ENCODE results near the gene MRRF.

Gene MRRF

DNA sequence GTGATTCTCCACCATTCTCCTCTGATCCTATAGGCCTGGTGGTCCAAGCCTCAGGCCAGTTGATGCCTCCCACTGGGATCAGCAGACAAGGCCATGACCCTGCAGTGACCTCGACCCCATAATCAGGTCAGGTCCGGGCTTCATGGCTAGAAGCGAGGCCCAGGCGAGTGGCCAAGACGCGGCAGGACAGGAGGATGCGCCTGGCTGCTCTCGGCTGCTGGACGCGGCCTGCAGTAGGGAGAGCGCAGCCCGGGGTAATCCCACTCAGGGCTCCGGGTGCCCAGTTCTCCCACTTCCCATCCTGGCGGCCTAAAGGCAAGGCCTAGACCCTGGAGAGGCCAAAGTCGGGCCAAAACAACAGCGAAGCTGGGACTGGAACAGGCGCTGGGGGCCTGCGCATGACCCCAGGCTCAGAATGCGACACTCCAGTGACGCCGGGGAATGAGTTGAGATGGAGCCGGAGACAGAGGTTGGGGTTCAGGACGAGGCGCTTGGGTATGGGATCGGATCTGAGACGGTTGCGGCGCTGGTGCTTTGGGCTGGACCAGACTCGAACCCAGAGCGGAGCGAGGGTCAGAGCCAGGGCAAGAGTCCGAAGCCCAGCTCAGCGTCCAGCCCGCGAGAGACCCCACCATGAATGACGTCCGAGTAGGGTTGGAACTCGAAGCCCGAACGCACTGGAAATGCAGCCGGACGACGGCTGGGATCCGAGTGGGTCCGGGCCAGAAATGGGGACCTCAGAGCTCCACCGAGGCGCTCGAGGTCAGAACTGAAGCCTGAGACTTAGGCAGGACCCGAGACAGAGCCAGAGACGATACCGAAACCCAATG, 39.2 kb upstream of the MRRF start:
- peaks cover 68% of the 10 kb centered on the region for H3K27me3 Mint-ChIP-seq
- H3K27ac Mint-ChIP-seq, result no peak overlapping the region
- H3K4me1 Mint-ChIP-seq, result peaks cover 2% of the 10 kb centered on the region
- ATAC-seq (no peak), DNase-seq (no peak)
- no peak overlapping the region for H3K4me3 Mint-ChIP-seq
- no peaks in the 10 kb centered on the region for H3K9me3 Mint-ChIP-seq

DNA sequence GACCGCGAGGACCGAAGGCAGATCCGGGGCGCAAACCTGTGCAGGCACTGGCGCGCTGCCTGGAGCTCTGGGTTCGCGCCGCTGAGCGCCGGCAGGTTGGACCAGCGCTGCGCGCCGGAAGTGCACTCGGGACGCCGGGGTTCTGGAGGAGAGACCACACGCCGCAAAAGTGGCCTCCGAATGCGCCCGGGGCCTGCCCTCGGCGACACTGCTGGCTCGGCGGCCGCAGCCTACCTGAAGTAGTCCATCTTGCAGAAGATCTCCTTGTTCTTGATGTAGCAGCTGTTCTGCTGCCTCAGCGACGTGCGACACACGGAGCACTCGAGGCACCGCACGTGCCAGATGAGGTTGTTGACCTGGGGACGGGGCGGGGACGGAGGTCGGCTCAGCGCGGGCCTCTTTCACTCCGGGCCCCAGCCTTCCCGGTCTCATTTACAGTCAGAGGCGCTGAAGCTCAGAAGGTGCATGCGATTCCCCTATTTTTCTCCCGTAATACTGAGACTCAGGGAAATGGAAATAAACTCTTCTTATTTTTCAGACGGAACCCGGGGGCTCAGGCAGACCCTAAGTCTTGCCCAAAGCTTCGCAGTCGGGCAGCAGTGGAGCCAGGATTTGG, 38.4 kb upstream of the MRRF start:
- no peak overlapping the region for H3K4me3 Mint-ChIP-seq
- DNase-seq (no peak), ATAC-seq (no peak)
- H3K9me3 Mint-ChIP-seq, result no peaks in the 10 kb centered on the region
- peak overlapping the region in 1 of 2 donors; percentile 7 for H3K27ac Mint-ChIP-seq
- H3K4me1 Mint-ChIP-seq, result no peaks in the 10 kb centered on the region
- H3K27me3 Mint-ChIP-seq, result peaks cover 61% of the 10 kb centered on the region

DNA sequence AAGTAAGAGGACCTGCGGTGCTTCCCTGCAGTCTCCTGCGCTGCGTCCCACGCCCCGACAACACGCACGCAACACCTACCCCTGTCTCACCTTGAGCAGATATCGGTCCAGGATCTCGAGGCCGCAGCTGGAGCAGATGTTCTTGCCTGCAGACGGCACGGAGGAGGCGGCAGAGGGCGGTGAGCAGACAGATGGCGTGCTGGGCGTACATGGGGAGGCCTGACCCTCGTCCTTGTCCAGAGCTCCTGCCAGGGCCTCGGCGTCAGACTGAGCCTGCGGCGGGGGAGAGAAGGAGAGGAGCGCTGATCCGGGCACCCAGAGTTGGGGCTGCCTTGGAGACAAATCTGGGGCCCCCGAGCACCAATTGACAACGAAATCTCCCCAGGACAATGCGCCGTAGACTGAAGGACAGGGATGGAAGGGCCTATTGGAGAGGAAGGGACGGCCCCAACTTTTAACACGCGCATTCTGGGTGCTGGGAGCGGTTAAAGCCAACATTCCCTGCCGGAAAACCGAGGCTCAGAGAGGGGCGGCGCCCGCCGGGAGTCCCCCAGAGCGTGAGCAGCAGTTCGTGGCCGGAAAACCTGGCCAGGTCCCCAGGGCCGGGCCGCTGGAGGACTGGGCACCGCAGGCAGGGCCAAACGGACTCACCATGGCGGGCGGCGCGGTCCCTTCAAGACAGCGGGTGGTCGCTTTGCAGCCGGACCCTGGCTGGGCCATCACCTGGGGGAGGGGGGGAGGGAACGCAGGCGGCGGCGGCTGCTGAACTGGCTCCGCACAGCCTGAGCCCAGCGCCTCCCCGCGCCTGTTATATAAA, 37.7 kb upstream of the MRRF start:
- Mint-ChIP-seq H3K4me3 (no peak overlapping the region), H3K27ac (no peak overlapping the region), H3K4me1 (no peaks in the 10 kb centered on the region), H3K27me3 (peaks cover 54% of the 10 kb centered on the region), H3K9me3 (no peaks in the 10 kb centered on the region)
- ATAC-seq (peak; percentile 30), DNase-seq (no peak)

DNA sequence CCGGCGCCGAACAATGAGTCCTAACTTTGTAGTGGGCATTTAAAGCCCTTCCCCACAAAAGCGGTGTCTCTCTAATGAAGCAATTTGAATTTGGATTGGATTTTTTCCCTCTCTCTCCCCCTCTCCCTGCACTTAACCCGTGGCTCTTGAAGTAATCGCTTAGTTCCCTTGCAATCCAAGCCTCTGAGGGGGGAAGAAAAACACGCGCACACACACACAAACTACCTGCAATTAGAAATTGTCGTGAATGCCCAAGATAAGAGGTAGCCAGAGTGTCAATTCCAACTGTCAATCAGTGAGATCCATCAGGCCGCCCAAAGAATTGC, 37.1 kb upstream of the MRRF start:
- H3K4me3 Mint-ChIP-seq, result no peak overlapping the region
- no peaks in the 10 kb centered on the region for H3K4me1 Mint-ChIP-seq
- no peak overlapping the region for H3K27ac Mint-ChIP-seq
- peaks cover 48% of the 10 kb centered on the region for H3K27me3 Mint-ChIP-seq
- DNase-seq, result no peak
- H3K9me3 Mint-ChIP-seq, result no peaks in the 10 kb centered on the region
- no peak for ATAC-seq

DNA sequence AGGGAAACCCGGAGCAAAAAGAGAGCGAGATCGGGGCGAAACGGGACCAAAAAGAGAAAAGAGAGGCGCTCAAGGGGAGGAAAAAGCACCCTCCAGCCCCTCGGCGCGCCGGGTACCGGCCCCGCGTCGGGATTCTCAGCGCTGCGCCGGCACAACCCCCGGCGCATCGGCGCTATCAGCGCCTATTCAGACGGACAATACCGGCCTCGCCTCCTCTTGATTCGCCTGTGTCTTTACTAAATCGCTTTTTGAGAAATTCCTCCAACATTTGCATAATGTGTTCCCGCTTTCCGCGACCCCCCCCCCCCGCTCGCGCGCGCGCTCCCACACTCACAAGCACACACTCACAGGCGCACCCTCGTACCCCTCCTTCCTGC, 36.5 kb upstream of the MRRF start:
- H3K27me3 Mint-ChIP-seq, result peaks cover 42% of the 10 kb centered on the region

DNA sequence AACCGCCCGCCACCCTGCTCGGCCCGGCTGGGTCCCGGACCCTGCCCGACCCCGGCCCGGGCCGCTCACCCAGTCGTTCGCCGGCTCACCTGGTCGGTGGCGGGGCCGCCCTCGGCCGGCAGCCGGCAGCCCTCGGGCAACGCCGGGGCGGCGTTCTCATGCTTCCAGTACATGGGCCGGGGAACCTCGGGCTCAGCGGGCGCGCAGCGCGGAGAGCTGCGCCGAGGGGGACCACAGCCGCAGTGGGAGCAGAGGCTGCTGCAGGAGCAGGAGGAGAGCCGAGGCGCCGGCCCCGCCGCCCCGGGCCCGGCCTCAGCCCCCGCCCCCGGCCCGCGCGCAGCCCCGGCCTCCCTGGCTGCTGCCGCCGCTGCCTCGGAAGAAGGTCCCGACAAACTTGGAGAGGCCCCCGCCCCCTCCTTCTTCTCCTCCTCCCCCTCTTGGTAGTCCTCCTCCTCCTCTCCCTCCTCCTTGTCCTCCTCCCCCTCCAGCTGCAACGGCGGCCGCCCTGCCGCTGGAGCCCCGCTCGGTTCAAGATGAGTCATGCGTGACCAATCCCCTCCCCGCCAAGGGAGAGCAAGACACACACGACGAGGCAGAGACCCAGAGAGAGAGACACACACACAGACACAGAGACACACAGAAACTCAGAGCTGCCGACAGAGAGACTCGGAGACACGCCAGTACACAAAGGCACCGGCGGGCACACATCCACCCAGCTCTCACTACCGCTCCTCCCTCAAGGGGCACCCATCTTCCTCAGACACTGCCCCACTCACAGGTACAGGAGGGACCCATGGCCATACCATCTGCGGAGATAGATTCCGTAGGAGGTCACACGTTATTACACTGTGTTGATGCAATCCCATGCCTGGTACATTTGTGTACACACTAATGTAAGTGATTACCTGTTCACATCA, 35.9 kb upstream of the MRRF start, which contains the start of gene LHX6:
TSS of gene LHX6 (minus strand) at position 390 of the 917 bp plus-strand sequence. CDS start at position 173, 217 bp downstream.
- Mint-ChIP-seq H3K9me3 (no peaks in the 10 kb centered on the region), H3K27ac (no peak within 1 kb of the TSS), H3K4me1 (no peaks in the 10 kb centered on the region), H3K27me3 (peaks cover 35% of the 10 kb centered on the region), H3K4me3 (peak within 1 kb of the TSS; percentile 52 to 55)
- no peak for DNase-seq
- ATAC-seq, result peak; percentile 42

More for the DNA sequence above, 36.5 kb upstream of the MRRF start:
- ATAC-seq (no peak), DNase-seq (no peak)
- H3K4me3 Mint-ChIP-seq, result peak overlapping the region; percentile 52 to 55
- H3K4me1 Mint-ChIP-seq, result no peaks in the 10 kb centered on the region
- no peaks in the 10 kb centered on the region for H3K9me3 Mint-ChIP-seq
- no peak overlapping the region for H3K27ac Mint-ChIP-seq

DNA sequence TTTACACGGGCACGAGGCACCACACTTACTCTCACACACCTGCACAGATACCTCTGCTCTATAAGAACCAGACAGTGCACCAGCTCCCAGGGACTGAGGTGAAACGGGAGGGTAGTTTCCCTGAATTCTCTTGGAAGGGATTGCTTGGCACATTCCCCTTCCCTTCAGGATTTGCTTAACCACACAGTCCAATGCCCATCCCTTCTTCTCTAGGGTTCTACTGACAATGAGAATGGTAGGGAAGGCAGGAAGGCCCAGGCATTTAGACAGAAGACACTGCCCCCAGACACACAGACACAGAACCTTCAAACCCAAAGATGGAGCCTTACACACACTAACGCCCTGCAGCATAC, 35.2 kb upstream of the MRRF start:
- ATAC-seq, result no peak
- no peak overlapping the region for H3K4me3 Mint-ChIP-seq
- DNase-seq, result no peak

DNA sequence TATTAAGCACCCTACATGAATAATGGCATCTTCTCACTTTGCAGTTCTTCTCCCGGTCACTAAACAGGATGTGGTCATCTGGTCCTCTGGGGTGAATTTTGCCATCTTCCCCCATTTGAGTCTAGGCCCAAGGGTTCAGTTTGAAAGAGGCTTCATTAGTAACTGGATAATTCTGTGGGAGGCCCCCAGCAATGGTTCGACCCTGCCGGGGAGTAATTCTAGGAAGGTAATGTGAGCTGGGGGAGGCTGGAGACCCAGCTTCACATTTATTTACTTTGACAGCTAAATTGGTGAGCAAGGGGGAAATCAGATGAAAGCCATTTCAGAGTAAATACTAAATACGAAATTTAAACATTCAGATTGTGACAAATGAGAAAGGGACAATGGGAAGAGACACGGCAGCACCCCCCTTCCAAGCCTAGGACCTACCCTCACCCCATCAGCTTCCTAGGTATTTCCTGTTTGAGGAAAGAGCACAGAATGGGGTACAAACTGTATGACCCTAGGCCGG, 31.8 kb upstream of the MRRF start:
- no peaks in the 10 kb centered on the region for H3K27me3 Mint-ChIP-seq
- ATAC-seq, result no peak
- H3K4me3 Mint-ChIP-seq, result no peak overlapping the region
- no peaks in the 10 kb centered on the region for H3K9me3 Mint-ChIP-seq
- DNase-seq, result no peak
- no peak overlapping the region for H3K27ac Mint-ChIP-seq
- no peaks in the 10 kb centered on the region for H3K4me1 Mint-ChIP-seq

More for the DNA sequence above, 35.2 kb upstream of the MRRF start:
- Mint-ChIP-seq H3K27ac (no peak overlapping the region), H3K27me3 (peaks cover 29% of the 10 kb centered on the region), H3K9me3 (no peaks in the 10 kb centered on the region), H3K4me1 (no peaks in the 10 kb centered on the region)

DNA sequence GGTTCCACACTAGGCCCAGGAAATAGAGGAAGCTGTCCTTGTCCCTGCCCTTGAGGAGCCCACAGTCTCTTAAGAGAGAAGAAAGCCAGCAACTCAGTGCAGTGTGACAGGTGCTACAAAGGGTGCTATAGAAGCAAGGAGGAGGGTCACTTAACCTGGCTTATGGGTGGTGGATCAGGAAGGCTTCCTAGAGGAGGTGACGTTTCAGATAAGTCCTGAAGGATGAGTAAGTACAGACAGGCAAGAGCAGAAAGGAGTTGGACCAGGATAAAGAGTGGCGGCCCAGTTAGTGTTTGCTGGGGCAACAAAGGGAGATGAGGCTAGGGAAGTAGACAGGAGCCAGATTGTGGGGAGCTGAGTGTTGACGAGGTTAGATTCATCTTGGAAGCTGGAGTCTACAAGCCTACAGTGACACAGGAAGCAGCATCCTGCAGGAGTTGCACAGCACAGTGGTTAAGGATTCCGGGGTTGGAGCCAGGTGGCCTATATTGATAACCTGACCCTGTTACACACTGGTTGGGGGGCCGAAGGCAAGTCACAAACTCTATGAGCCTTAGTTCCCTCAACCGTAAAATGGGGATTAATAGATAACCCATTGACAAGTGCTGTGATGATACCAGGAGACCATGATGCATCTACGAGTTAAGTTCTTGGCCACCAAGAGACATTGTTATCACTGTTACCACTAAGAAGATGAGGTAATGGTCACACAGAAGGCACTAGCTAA, 30.5 kb upstream of the MRRF start:
- Mint-ChIP-seq H3K4me3 (no peak overlapping the region), H3K4me1 (no peaks in the 10 kb centered on the region), H3K9me3 (no peaks in the 10 kb centered on the region), H3K27me3 (no peaks in the 10 kb centered on the region), H3K27ac (no peak overlapping the region)
- no peak for ATAC-seq
- DNase-seq, result no peak

DNA sequence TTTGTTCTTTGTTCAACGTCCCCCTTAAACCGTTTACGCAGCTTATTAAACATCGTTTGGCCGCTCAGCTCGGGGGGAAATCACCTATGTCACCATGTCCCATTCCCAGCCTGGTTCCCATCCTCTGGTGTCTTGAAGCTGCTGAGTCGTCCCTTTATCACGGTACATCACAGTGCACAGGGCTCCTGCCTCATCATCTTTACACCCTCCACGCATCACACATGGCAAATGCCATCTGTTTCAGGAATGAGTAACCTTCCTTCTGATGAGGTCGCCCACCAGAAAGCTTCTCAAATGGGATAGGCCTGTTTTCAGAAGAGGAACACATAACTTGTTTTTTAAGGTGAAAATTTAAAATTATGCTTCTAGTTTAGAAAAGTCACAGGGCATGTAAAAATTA, 28.0 kb upstream of the MRRF start:
- no peak overlapping the region for H3K4me3 Mint-ChIP-seq
- H3K9me3 Mint-ChIP-seq, result no peaks in the 10 kb centered on the region
- DNase-seq, result no peak
- H3K4me1 Mint-ChIP-seq, result no peaks in the 10 kb centered on the region
- no peak overlapping the region for H3K27ac Mint-ChIP-seq
- no peaks in the 10 kb centered on the region for H3K27me3 Mint-ChIP-seq
- ATAC-seq, result no peak

DNA sequence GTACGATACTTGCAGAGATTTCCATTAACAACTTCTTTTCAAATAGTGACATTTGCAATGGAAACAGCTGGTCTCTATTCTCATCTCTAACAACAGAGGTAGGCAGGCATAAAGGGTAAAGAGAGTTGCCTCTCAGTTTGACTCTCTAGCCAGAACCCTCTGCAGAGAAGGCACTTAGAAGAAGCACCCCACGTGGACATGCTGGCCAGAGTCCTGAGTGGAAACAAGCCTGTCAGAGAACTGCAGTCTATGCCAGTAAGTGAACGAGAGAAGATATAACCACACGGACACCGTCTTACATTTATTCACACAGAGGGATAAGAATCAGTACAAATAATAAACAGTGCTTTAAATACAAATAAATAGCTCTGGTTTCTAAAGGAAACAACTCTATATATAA, 25.0 kb upstream of the MRRF start:
- H3K9me3 Mint-ChIP-seq, result no peaks in the 10 kb centered on the region
- H3K4me3 Mint-ChIP-seq, result no peak overlapping the region
- H3K27me3 Mint-ChIP-seq, result no peaks in the 10 kb centered on the region
- H3K4me1 Mint-ChIP-seq, result no peaks in the 10 kb centered on the region
- ATAC-seq, result no peak
- no peak overlapping the region for H3K27ac Mint-ChIP-seq
- DNase-seq, result no peak

DNA sequence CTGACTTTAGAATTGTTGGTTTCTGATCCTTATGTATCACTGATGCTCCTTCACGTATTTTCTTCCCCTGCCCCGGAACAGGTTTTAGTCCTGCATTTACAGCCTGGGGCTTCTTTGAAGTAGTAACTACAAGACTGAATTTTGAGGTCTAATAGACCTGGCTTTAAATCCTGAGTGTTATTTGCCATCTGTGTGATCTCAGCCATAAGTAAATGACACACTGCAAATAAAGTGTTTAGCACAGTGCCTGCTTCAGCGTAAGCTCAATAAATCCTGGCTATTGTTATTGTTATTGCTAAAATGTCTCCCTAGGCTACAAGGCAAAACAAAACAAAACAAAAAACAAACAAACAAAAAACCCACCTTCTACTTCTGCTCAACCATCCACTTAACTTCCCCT, 20.3 kb upstream of the MRRF start:
- Mint-ChIP-seq H3K4me3 (no peak overlapping the region), H3K27ac (peak overlapping the region in 1 of 2 donors; percentile 54), H3K27me3 (no peaks in the 10 kb centered on the region), H3K4me1 (no peaks in the 10 kb centered on the region), H3K9me3 (no peaks in the 10 kb centered on the region)
- DNase-seq (no peak), ATAC-seq (no peak)

DNA sequence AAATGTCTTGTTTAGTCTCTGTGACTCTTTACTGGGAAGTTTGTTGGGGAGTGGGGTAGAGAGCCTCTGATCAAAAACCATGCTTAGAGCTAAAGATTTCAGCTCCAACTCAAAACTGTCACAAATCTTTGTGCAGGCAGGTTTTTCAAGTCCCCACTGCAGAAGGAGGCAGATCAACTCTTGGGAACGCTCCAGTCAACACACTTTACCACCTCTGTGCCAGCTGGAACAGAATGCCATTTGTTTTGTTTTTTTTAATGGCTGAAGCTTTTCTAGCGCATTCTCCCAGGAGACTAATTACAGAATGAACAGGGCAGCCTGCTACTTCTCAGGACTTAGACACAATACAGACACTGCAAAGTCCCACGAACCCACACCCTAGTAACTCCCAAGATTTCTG, 18.0 kb upstream of the MRRF start:
- H3K27me3 Mint-ChIP-seq, result no peaks in the 10 kb centered on the region
- H3K4me1 Mint-ChIP-seq, result no peaks in the 10 kb centered on the region
- no peaks in the 10 kb centered on the region for H3K9me3 Mint-ChIP-seq
- DNase-seq (no peak), ATAC-seq (no peak)
- no peak overlapping the region for H3K27ac Mint-ChIP-seq
- H3K4me3 Mint-ChIP-seq, result no peak overlapping the region

DNA sequence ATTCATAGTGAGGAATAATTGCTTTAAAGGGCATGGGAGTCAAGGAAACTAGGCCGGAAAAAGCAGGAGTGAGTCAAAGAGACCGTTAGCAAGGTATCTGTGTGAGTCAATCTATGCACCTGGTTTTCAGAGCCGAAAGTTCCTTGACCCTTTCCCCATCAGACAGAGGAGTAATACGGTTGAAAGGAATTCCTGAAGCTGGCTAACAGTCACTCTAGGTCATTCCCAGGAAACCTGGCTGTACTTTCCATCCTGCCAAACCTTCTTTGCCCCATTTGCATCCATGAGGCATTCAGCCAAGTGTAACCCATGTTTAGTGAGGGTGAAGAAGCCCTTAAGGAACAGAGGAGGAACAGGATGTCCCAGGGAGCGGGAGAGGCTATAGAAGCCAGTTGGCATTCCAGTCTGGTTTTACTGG, 16.2 kb upstream of the MRRF start:
- ATAC-seq, result no peak
- H3K27me3 Mint-ChIP-seq, result no peaks in the 10 kb centered on the region
- no peaks in the 10 kb centered on the region for H3K9me3 Mint-ChIP-seq

More for the DNA sequence above, 16.2 kb upstream of the MRRF start:
- Mint-ChIP-seq H3K27ac (peak overlapping the region in 1 of 2 donors; percentile 4), H3K4me3 (no peak overlapping the region), H3K4me1 (no peaks in the 10 kb centered on the region)
- DNase-seq, result no peak

All from stimulated activated naive CD8-positive, alpha-beta T cell treated with anti-CD3 and anti-CD28 coated beads, Interleukin-15, amount 100 ng/mL, for 72 hours (primary cell).